Stimulated activated CD4-positive, alpha-beta T cell treated with anti-CD3 and anti-CD28 coated beads, TNF-alpha, amount 100 ng/mL, for 1 hour (primary cell): ENCODE data around the gene GPHB5.

Experiments used
- DNase-seq, 3 donors: peaks; one replicate each; pipeline ENCODE4 v3.0.0-alpha.2; 2020; ENCODE audit warnings: low read depth in 3 of 3, low spot score in 1 of 3

The GPHB5 gene

DNA sequence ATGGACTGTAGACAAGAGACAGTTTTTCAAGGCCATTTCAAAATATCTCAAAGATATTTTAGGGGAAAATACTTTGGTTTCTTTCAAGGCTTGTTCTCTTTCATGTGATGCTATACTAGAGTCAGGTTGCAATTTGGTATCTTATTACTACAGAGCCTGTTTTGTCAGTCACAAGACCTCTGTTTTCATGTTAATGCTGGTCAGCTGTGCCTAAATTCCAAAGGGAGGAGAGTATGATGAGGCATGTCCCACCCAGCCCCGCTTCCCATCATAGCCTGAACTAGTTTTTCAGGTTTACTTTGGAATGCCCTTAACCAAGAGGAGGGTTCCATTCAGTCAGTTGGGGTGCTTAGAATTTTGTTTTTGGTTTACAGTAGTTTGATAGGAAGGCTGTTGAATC lies 52.6 kb downstream of the GPHB5 start:
- no peak for DNase-seq
